ENCODE results near the gene KRT3.

The KRT3 gene

GRCh38 chr12:52832985-52833905 is 37.3 kb upstream of the KRT3 start:
- ChIA-PET POLR2A (no interaction called here), CTCF (interaction anchor here (1.2 kb wide), 1 partner anchor 148 kb away, joined by 3 read pairs; no protein-coding TSS in a partner anchor)
- no peak for TF ChIP-seq CTCF (IDR thresholded peaks at IDR 0.05; ENCODE audit: control extremely low read depth, extremely low read depth, low read depth, missing control alignments)
- no peak for DNase-seq (ENCODE audit: extremely low spot score)

GRCh38 chr12:52832451-52832850 is 36.5 kb upstream of the KRT3 start:
- POLR2A ChIA-PET: no interaction called here

GRCh38 chr12:52831251-52831650 is 35.3 kb upstream of the KRT3 start:
- DNase-seq (ENCODE audit: extremely low spot score): no peak
- no peak for TF ChIP-seq CTCF (IDR thresholded peaks at IDR 0.05; ENCODE audit: control extremely low read depth, extremely low read depth, low read depth, missing control alignments)
- CTCF ChIA-PET: interaction anchor here (2.3 kb wide), 1 partner anchor 9 kb away, joined by 7 read pairs; no protein-coding TSS in a partner anchor
- POLR2A ChIA-PET: no interaction called here

More at GRCh38 chr12:52832451-52832850, 36.5 kb upstream of the KRT3 start:
- CTCF ChIA-PET: interaction anchor here (1.2 to 2.3 kb wide), 2 partner anchors 8 to 148 kb away, joined by 3 to 7 read pairs; no protein-coding TSS in a partner anchor
- no peak for TF ChIP-seq CTCF (IDR thresholded peaks at IDR 0.05; ENCODE audit: control extremely low read depth, extremely low read depth, low read depth, missing control alignments)
- DNase-seq (ENCODE audit: extremely low spot score): no peak

GRCh38 chr12:52829986-52830770 is 34.3 kb upstream of the KRT3 start:
- DNase-seq (ENCODE audit: extremely low spot score): no peak
- ChIA-PET CTCF (interaction anchor here (2.3 kb wide), 1 partner anchor 10 kb away, joined by 7 read pairs; no protein-coding TSS in a partner anchor), POLR2A (no interaction called here)
- TF ChIP-seq CTCF (IDR thresholded peaks at IDR 0.05; ENCODE audit: control extremely low read depth, extremely low read depth, low read depth, missing control alignments): no peak

GRCh38 chr12:52828591-52829021 is 32.7 kb upstream of the KRT3 start:
- TF ChIP-seq CTCF (IDR thresholded peaks at IDR 0.05; ENCODE audit: control extremely low read depth, extremely low read depth, low read depth, missing control alignments): no peak
- CTCF ChIA-PET: no interaction called here
- DNase-seq (ENCODE audit: extremely low spot score): no peak
- POLR2A ChIA-PET: no interaction called here

GRCh38 chr12:52828156-52828555 is 32.2 kb upstream of the KRT3 start:
- POLR2A ChIA-PET: no interaction called here
- CTCF ChIA-PET: no interaction called here
- DNase-seq (ENCODE audit: extremely low spot score): no peak
- no peak for TF ChIP-seq CTCF (IDR thresholded peaks at IDR 0.05; ENCODE audit: control extremely low read depth, extremely low read depth, low read depth, missing control alignments)
